ENCODE measurements around the gene CNOT1. TPM values are rescaled to one million over a fixed set of nuclear protein-coding genes. Genes with fewer than 3 reads are reported as not detected.
"Not testable (repeated sequence)": the region's sequence is repeated elsewhere in the genome, so short reads cannot be mapped to it uniquely, and the experiment has no call there.

CNOT1 gene
- 100 to 1,000 TPM; 295 to 315 TPM for total RNA-seq

DNA sequence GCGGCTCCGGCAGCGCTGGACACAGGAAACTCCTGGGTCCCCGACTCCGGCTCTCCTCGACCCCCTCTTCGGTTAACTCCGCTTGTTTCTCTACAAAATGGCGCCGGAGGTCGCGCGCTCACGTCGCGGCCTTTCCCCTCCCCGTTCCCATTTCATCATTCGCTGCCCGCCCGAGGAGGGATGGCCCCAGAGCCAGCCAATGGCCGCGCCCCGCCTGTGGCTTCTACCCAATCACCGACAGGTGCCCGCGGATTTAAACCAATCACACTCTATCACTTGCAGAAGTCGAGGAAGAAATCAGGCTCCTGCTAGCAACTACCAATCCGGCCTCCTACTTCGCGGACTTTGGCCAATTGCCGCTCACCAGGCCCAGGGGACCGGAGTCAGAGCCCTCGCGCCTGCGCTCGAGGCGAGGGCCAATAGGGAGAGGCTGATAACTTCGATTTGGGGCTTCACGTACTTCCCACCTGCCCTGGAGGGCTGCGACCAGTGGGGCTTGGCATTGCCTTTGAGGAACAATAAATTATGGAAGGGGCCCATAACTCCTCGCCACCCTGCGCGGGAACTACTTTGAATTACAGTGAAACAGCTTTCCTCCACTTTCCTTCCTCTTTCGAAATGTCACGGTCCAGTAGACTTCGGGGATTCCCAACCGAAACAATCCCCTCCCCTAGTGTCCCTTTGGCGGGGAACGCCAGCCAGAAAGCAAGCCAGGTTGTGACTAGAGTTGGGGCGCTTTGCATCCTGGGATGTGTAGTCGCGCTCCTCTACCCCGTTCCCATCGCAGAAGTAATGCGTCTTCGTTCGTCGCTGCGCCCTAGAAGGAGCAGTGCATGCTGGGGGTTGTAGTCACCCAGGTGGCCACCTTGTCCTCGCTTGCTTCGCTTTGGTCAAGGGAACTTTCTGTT, at the start of gene CNOT1:
CNOT1 (minus strand) TSS at position 94 of the 908 bp plus-strand sequence. CDS start 30,489 bp downstream, outside the sequence.
- Mint-ChIP-seq H3K36me3 (ENCODE audit: insufficient read depth in 2 of 2) (peaks cover 8 to 13% of the 10 kb centered on the region in 2 donors), H3K27ac (peak within 1 kb of the TSS; percentile 98), H3K4me1 (ENCODE audit: low read depth) (peaks cover 34% of the 10 kb centered on the region), H3K27me3 (ENCODE audit: low read depth) (no peaks in the 10 kb centered on the region), H3K9me3 (no peaks in the 10 kb centered on the region), H3K4me3 (peak within 1 kb of the TSS; percentile 89 to 100)
- ATAC-seq (replicated peaks in 1 of 2) (peak; percentile 88 to 89), DNase-seq (peak; percentile 97 to 98)

DNA sequence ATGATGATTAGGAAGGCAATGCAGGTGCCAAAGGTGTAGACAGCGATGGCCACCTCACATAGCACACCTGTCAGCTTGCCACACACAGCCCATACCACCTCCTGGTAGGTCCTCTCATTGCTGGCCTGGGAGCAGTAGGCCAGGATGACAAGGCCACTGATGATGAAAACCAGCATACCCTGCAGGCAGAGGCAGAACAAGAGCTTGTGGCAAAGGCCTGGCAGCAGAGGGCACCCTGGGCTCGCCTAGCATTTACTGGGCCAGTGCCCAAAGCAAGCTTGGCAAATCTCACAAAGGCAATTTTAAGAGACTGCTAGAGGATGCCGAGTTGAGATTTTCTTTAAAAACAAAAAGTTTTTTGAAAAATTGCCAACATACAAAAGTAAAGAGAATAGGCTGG, 49.1 kb upstream of the CNOT1 start:
- Mint-ChIP-seq H3K27ac (no peak overlapping the region), H3K4me3 (no peak overlapping the region), H3K9me3 (no peaks in the 10 kb centered on the region), H3K36me3 (ENCODE audit: insufficient read depth in 2 of 2) (no peaks in the 10 kb centered on the region), H3K4me1 (ENCODE audit: low read depth) (peaks cover 8% of the 10 kb centered on the region), H3K27me3 (ENCODE audit: low read depth) (no peaks in the 10 kb centered on the region)
- DNase-seq: peak; percentile 6 to 10
- no peak for ATAC-seq (replicated peaks in 1 of 2)

DNA sequence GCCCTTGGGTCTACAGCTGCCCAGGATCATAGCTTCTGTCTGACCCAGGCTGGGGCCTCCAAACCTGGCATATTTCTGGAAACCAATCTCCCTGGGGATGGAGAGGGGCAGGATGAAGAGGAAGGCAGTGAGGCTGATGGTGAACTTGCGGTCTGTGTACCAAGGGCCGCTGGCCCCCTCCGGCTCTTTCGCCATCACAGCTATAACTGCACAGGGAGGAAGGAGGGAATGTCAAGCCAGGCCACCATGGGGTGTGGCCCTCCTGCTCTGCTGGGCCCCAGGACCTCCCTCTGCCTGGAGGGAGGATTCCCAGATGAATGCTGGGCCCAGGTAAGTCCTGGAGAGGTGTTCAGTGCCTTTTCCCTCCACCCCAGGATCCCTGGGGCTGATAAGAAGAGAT, 48.6 kb upstream of the CNOT1 start:
- no peaks in the 10 kb centered on the region for H3K27me3 Mint-ChIP-seq (ENCODE audit: low read depth)
- H3K9me3 Mint-ChIP-seq: no peaks in the 10 kb centered on the region
- H3K4me1 Mint-ChIP-seq (ENCODE audit: low read depth): peaks cover 4% of the 10 kb centered on the region
- H3K4me3 Mint-ChIP-seq: no peak overlapping the region
- no peaks in the 10 kb centered on the region for H3K36me3 Mint-ChIP-seq (ENCODE audit: insufficient read depth in 2 of 2)
- DNase-seq (no peak), ATAC-seq (replicated peaks in 1 of 2) (no peak)
- H3K27ac Mint-ChIP-seq: no peak overlapping the region

DNA sequence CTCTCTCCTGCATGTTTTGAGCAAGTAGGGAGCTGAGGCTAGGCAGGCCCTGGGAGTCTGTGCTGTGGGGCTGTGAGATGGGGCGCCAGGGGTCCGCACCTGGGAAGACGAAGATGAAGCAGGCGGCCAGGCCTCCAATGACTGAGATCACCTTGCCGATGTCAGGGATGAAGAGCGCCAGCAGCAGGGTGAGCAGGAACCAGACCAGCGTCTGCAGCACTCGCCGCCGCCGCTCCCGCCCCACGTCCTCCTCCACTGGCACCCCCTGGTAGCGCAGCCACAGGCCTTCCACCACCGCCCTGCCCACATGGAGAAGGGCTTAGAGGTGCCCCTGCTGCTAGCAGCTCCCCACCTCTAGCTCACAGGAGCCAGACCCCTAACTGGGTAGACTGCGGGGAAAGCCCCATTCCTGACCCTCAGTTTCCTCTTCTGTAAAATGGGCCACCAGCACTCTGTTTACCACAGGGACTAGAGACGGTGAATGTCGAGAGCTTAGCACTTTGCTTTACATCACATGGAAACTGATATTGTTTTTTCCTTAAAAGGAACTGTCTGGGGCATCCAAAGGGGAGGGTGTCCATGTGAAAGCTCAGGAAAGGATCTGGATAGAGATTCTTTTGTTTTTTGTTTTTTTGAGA, 41.4 kb upstream of the CNOT1 start:
- no peaks in the 10 kb centered on the region for H3K27me3 Mint-ChIP-seq (ENCODE audit: low read depth)
- no peaks in the 10 kb centered on the region for H3K4me1 Mint-ChIP-seq (ENCODE audit: low read depth)
- no peak overlapping the region for H3K4me3 Mint-ChIP-seq
- no peak overlapping the region for H3K27ac Mint-ChIP-seq
- H3K9me3 Mint-ChIP-seq: no peaks in the 10 kb centered on the region
- no peak for DNase-seq
- peaks cover 0 to 3% of the 10 kb centered on the region in 2 donors for H3K36me3 Mint-ChIP-seq (ENCODE audit: insufficient read depth in 2 of 2)
- no peak for ATAC-seq (replicated peaks in 1 of 2)

DNA sequence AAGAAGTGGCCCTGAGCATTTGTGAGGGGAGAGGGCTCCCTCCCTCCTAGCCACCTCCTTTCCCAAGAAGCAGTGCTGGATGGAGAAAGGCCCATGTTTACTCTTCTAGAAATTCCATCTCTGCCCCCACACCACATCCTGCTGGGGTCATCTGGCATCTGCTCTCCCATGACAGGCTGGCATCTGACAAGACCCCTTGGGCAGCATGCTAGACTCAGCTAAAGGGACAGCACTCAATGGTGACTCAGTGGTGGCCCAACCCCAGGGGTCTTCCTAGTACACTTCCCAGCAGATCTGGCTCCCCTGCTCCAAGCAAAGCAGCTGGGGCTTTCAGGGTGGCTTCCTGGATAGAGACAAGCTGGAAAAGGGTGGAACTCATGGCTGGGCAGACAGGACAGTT, 40.6 kb upstream of the CNOT1 start:
- ATAC-seq (replicated peaks in 1 of 2) (no peak), DNase-seq (no peak)
- no peak overlapping the region for H3K27ac Mint-ChIP-seq
- peaks cover 0 to 3% of the 10 kb centered on the region in 2 donors for H3K36me3 Mint-ChIP-seq (ENCODE audit: insufficient read depth in 2 of 2)
- H3K27me3 Mint-ChIP-seq (ENCODE audit: low read depth): no peaks in the 10 kb centered on the region
- no peaks in the 10 kb centered on the region for H3K4me1 Mint-ChIP-seq (ENCODE audit: low read depth)
- H3K9me3 Mint-ChIP-seq: no peaks in the 10 kb centered on the region
- no peak overlapping the region for H3K4me3 Mint-ChIP-seq

DNA sequence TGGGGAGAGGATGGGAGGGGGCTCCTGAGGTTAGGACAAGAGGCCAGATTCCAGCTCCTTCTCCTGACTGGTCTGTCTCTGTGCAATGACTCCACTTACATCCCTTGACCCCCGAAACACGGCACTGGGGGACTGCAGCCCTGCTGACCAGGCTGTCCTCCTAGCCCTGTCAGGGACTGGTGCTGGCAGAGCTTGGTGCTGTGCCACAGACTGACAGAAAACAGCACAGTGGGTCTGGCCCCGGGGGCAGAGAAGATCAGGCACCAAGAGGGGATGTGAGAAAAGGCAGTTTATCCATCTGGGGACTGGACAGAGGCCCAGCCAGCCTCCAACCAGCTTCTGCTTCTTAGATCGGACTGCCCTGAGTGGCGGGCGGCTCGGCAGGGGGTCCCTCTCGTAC, 35.6 kb upstream of the CNOT1 start:
- no peaks in the 10 kb centered on the region for H3K9me3 Mint-ChIP-seq
- ATAC-seq (replicated peaks in 1 of 2): no peak
- no peak overlapping the region for H3K4me3 Mint-ChIP-seq
- no peaks in the 10 kb centered on the region for H3K4me1 Mint-ChIP-seq (ENCODE audit: low read depth)
- peaks cover 0 to 3% of the 10 kb centered on the region in 2 donors for H3K36me3 Mint-ChIP-seq (ENCODE audit: insufficient read depth in 2 of 2)
- no peak for DNase-seq
- no peaks in the 10 kb centered on the region for H3K27me3 Mint-ChIP-seq (ENCODE audit: low read depth)
- H3K27ac Mint-ChIP-seq: no peak overlapping the region

DNA sequence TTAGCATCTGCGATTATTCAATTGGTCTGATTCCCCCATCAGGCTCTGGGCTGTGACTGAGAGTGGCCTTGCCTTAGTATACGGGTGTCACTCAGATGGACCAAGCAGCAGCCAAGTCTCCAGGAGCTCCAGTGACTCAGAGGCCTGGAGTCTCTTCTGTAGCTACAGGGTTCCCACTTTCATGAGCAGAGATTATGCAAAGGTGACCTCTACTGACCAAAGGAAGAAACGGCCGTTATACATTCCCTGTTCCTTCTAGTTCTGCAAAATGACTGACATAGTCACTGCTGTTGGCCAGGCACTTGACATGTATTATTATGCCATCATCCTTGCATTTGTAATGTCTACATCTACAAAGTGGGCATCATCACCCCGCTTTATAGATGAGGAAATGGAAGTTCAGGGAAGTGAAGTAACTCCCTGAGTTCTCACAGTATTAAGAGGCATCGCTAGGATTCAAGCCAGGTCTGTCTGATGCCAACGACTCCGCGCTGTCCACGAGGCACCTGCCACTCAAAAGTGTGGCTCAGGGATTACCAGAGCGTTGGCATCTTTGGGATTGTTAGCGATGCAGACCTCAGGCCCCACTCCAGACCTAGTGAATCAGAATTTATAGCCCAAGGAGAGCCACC, 31.7 kb upstream of the CNOT1 start:
- Mint-ChIP-seq H3K27ac (no peak overlapping the region), H3K27me3 (ENCODE audit: low read depth) (no peaks in the 10 kb centered on the region), H3K36me3 (ENCODE audit: insufficient read depth in 2 of 2) (no peaks in the 10 kb centered on the region), H3K4me3 (no peak overlapping the region), H3K9me3 (no peaks in the 10 kb centered on the region), H3K4me1 (ENCODE audit: low read depth) (no peaks in the 10 kb centered on the region)
- ATAC-seq (replicated peaks in 1 of 2) (peak; percentile 73 to 75), DNase-seq (peak in 1 of 2 donors; percentile 9)

DNA sequence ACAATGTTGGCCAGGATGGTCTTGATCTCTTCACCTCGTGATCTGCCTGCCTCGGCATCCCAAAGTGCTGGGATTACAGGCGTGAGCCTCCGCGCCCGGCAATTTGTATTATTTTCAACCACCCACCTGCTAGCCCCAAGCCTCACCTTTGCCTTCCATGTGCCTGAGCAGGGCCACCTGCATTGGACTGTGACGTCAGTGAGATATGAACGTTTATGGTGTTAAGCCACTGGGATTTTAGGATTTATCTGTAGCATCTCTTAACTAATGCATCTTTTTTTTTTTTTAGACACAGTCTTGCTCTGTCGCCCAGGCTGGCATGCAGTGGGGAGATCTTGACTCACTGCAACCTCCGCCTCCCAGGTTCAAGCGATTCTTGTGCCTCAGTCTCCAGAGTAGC, 30.3 kb upstream of the CNOT1 start:
- H3K4me1 Mint-ChIP-seq (ENCODE audit: low read depth); ATAC-seq (replicated peaks in 1 of 2); H3K27ac Mint-ChIP-seq; H3K27me3 Mint-ChIP-seq (ENCODE audit: low read depth); H3K4me3 Mint-ChIP-seq; H3K9me3 Mint-ChIP-seq; DNase-seq; H3K36me3 Mint-ChIP-seq (ENCODE audit: insufficient read depth in 2 of 2): not testable (repeated sequence)

DNA sequence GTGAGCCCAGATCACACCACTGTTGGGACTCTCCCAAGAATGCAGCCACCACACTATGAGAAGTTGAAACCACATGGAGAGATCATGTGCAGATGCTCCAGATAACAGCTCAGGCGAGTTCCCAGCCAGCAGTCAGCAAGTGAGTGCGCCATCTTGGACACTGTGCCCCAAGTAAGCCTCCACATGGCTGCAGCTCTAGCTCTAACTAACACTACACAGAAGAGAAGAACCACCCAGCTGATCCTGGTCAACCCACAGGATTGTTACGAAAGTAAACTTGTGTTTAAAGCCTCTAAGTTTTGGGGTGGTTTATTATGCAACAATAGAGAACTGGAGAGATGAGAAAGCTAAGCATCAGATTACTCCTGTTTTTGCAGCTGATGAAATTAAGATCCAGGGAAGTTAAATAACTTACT, 29.2 kb upstream of the CNOT1 start:
- H3K27me3 Mint-ChIP-seq (ENCODE audit: low read depth): no peaks in the 10 kb centered on the region
- H3K9me3 Mint-ChIP-seq: no peaks in the 10 kb centered on the region
- no peaks in the 10 kb centered on the region for H3K36me3 Mint-ChIP-seq (ENCODE audit: insufficient read depth in 2 of 2)
- DNase-seq (no peak), ATAC-seq (replicated peaks in 1 of 2) (no peak)
- no peak overlapping the region for H3K4me3 Mint-ChIP-seq
- no peaks in the 10 kb centered on the region for H3K4me1 Mint-ChIP-seq (ENCODE audit: low read depth)
- H3K27ac Mint-ChIP-seq: no peak overlapping the region

DNA sequence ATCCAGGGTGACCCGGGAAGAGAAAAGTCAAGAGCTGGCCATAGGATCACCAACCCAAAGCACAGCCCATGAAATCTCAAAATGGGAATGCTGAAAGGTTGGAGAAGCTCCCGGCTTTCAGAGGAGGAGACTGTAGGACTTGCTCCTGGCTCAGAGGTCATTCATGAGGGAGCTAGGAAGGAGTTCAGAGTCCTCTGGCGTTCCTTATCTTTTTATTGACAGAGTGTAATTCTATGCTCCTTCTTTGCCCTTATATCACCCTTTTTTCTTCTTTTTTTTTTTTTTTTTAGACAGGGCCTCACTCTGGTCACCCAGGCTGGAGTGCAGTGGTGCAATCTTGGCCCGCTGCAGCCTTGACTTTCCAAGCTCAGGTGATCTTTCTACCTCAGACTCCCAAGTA, 27.3 kb upstream of the CNOT1 start:
- Mint-ChIP-seq H3K36me3 (ENCODE audit: insufficient read depth in 2 of 2) (no peaks in the 10 kb centered on the region), H3K9me3 (no peaks in the 10 kb centered on the region), H3K27ac (no peak overlapping the region), H3K4me3 (no peak overlapping the region), H3K27me3 (ENCODE audit: low read depth) (no peaks in the 10 kb centered on the region), H3K4me1 (ENCODE audit: low read depth) (no peaks in the 10 kb centered on the region)
- ATAC-seq (replicated peaks in 1 of 2) (no peak), DNase-seq (no peak)

DNA sequence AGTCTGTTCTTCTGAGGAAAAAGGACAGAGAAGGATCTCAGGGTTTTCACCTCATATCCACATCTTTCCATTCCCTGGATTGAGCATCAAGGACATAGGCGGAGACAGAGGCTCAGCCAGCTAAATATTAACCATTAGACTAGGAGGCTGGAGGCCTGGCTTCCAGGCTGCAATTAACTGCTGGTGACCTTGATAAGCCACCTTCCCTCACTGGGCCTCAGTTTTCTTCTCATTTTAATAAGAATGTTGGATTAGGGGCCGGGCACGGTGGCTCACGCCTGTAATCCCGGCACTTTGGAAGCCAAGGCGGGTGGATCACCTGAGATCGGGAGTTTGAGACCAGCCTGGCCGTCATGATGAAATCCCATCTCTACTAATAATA, 25.6 kb upstream of the CNOT1 start:
- Mint-ChIP-seq H3K4me3 (no peak overlapping the region), H3K36me3 (ENCODE audit: insufficient read depth in 2 of 2) (no peaks in the 10 kb centered on the region), H3K27ac (no peak overlapping the region), H3K27me3 (ENCODE audit: low read depth) (no peaks in the 10 kb centered on the region), H3K4me1 (ENCODE audit: low read depth) (no peaks in the 10 kb centered on the region), H3K9me3 (no peaks in the 10 kb centered on the region)
- ATAC-seq (replicated peaks in 1 of 2): no peak
- no peak for DNase-seq

DNA sequence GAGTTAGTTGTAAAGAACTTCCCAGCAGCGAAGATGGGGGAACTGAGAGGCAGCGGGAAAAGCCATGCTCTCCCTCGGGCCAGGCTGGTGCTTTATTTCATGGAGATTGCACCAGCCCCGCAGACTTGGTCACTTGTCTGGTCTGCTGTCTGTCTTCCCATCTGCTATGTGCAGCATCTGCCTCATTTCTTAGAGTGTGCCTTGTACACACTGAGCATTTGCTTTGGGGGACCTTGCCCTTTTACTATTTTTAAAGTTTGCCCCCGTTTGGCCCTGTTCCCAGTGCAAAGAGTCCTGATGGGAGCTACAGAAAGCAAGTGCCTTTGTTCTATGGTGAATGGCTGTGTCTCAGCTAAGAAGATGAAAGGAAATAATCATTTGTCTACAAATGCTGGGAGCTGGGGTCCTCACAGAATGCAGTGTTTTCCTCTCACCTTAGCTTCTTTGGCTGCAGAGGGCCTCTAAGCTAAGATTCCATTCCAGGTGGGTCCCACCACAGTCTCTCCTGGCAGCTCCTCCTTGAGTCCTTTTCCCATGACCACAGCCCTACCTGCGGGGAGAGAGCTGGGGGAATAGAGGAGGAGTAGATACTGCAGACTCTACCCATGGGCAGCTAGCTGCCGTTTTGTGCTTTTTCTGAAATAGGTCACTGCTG, 25.1 kb upstream of the CNOT1 start:
- no peak for ATAC-seq (replicated peaks in 1 of 2)
- Mint-ChIP-seq H3K9me3 (no peaks in the 10 kb centered on the region), H3K27ac (no peak overlapping the region), H3K4me1 (ENCODE audit: low read depth) (no peaks in the 10 kb centered on the region), H3K36me3 (ENCODE audit: insufficient read depth in 2 of 2) (no peaks in the 10 kb centered on the region), H3K27me3 (ENCODE audit: low read depth) (no peaks in the 10 kb centered on the region), H3K4me3 (no peak overlapping the region)
- no peak for DNase-seq

DNA sequence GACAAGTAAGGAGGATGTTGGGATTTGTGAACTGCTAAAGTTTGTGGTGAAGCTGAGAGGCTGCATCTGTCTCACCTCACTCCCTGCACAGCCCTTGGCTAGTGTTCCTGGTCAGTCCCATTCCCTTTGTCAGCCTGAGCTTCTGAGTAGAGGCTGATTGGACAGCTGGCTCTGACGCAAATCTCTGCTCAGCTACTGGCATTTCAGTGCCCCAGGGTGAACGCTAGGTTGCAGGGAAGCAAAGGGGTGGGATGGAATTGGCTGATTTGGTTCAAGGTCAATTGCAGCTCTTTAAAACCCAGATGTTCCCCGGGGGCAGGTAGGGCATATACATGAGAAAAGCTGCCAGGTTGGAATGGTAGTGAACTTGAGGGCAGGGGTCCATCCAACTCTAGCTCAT, 23.1 kb upstream of the CNOT1 start:
- ATAC-seq (replicated peaks in 1 of 2) (no peak), DNase-seq (no peak)
- Mint-ChIP-seq H3K4me1 (ENCODE audit: low read depth) (no peaks in the 10 kb centered on the region), H3K36me3 (ENCODE audit: insufficient read depth in 2 of 2) (no peaks in the 10 kb centered on the region), H3K9me3 (no peaks in the 10 kb centered on the region), H3K27ac (no peak overlapping the region), H3K4me3 (no peak overlapping the region), H3K27me3 (ENCODE audit: low read depth) (no peaks in the 10 kb centered on the region)
